Activated T-cell treated with anti-CD3 and anti-CD28 coated beads for 1 hour (primary cell): ENCODE results near the gene FLRT2.

ENCODE experiments used
- DNase-seq: peaks from one replicate; pipeline ENCODE4 v3.0.0-alpha.2; 2020; ENCODE audit warnings: low read depth

Gene FLRT2

DNA sequence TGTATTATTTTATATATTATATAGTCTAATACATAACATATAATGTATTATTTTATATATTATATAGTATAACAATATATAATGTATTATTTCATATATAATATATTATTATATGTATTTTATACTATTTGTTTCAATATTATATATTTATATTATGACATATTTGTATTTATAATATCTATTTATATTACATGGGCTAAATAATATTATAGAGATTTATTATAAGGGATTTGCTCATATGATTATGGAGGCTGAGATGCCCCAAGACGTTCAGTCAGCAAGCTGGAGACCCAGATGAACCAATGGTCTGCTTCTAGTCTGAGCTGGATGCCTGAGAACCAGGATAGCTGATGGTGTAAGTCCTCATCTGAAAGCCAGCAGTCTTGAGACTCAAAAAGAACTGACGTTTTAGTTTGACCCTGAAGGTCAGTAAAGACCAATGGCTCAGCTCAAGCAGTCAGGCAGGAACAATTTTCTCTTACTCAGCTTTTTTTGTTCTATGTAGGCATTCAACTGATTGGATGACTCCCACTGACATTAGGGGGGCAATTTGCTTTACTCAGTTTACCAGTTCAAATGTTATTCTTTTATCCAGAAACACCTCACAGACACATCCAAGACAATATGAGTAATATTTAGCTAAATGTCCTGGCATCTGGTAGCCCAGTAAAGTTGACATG, 130.4 kb downstream of the FLRT2 start:
- no peak for DNase-seq

DNA sequence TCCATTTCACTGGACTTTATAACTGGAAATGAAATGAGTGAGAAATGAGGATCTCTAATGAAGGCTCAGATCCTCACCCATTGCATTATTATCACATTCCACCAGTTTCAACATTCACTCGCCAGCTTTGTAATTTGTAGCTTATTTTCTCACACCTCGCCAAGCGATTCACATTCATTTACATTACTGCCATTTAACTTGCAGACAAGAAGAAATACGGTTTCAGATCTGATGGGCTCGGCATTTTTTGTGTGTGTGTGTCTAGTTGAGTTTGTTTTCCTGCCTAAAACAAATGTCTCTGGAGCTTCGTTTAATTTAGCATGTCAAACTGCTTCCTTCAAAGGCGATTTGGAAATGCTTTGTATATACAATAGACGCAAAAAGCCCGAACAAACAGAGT, 132.2 kb downstream of the FLRT2 start:
- no peak for DNase-seq

DNA sequence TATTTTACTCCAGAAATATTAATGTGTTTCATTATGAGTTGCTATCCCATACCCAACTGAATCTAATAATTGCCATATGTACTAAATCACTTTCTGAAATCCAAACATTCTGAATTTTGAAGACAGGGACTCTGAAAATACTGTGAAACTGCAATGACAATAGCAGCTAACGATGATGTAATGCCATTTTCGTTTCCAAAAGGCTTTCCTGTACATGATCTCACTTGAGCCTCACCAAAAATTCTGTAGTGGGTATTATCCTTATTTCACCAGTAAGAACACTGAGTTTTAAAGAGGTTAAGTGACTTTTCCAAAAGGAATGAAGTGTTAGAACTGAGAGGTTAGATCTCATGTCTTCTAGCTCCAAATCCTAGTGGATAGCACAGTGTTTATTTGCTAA, 133.3 kb downstream of the FLRT2 start:
- no peak for DNase-seq

DNA sequence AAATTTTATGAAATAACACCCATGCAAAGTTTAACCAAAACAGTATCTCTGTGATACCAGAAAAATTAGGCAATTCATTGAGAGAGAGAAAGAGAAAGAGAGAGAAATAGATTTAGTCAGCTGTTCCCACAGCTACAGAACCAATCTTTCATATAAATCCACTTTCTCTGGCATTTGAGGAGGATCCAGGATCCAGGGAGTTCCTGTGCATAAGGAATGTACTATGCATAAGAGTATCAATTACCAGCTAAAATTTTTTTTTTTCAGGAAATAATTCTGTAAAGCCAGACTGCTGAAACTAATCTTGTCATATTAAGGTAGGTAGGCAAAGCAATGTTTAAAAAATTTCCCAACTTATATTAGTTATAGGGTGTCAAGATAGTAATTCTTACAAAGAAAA, 133.7 kb downstream of the FLRT2 start:
- DNase-seq: no peak

DNA sequence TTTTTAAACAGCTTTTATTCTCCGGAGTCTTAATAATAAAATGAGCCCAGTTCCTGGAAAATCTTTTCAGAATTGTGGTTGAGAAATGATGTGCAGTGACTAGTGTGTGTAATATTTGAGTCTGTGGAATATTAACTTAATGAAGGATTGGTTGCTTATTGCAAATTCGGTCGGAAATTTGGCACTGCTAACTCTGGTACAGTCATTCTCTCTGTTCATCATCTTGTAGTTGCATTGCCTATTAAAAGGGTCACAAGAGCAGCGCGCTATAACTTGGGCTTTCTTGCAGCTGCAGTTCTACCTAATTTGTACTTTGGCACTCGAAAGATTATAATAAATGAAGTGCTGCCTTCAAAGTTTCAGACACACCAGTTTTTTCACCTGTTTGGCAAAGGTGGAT, 146.0 kb downstream of the FLRT2 start:
- DNase-seq: no peak

DNA sequence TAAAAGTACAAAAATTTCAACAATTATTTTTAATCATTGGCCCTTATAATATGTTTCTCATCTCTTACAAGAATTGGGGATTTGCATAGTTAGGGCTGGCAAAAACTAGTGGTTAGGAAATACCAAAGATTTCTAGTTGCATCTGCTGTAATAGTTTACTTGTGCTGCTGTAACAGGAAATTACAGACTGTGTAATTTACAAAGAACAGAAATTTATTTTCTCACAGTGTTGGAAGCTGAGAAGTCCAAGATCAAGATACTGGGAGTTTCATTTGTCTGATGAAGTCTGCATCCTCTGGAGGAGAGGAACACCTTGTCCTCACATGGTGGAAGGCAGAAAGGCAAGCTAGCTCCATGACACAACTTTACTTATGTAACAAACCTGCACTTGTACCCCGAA, 157.0 kb downstream of the FLRT2 start:
- DNase-seq: no peak

DNA sequence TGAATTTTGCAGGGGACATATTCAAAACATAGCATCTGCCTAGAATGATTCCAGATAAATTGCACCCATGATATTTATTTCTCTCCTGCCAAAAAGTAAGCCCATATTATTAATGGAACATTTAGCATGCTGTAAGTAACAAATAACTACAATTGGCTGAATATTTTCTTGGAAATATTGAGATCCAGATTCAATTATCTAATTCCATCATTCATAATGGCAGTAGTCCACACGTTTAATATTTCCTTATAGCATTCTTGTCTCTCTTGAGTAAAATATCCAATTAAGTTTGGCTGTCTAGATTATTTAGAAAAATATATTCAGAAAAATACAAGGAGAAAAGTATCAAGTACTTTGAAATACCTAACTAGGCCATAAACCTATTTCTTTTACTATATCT, 157.5 kb downstream of the FLRT2 start:
- DNase-seq: no peak

DNA sequence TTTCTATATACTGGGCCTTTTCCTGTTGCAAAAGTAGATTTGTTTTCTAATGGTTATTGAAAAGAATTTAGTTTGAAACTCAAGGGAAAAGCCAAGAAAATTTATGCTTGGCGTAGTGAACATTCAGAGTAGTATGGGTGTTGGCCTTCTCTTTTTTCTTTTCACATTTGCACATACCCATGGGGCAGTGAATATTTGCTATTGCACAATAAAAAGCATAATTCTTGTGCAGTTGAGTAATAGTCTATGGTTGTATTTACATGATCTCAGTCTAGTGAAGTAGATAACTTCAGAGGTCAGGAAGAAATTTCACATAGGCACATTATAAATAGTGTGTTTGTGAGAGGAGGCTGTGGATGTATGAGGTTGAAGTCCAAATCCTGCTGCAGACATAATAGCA, 158.1 kb downstream of the FLRT2 start:
- DNase-seq: no peak

DNA sequence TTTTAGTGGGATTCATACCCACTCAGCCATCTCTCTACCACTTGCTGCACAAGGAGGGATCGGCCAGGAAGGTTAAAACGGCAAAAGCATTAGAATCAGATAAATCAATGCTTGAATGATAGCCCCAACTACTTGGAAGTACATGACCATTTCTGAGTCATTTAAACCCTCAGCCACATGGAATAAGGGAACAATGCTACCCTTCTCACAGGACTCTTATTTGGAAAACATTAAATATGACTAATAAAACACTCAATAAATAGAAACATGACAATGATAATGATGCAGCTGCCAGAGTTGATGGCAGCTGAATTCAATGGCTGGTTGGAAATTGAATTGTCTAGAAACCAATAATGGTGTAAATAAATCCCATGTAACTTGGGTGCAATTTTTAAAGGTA, 165.4 kb downstream of the FLRT2 start:
- no peak for DNase-seq

DNA sequence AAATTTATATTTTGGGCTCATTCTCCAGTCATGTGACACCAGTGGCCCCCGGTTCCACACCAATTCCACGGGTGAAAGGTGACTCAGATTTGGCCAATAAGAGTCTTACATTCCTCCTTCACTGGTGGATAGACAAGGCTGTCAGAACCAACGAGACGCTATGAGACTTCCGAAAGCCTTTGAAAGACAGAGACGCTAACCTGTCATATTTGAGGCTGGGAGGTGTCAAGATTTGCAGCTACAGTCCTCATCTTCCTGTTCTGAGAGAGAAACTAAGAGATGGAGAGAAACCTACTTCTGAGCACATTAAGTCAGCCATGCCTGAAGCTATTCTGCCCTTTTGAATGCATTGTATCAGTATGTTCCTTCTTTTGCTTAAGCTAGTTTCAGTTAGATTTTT, 171.2 kb downstream of the FLRT2 start:
- no peak for DNase-seq

DNA sequence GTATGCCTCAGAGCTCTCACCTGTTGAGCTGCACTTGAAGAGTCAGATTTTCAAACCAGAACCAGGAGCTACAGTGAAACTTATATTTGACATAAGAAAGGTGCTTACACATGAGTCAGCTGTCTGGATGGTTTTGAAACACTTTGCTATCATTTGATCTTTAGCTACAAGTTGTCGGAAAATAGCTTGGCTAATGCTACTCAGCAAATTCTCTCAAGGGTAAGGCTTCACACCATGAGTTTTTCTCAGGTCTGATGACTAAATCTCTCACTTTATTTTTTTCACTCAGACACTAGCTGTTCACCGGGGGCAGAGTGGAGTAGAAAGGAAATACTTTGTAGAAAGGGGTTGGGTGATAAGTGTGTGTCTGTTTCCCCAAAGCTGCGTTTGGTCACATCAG, 171.8 kb downstream of the FLRT2 start:
- no peak for DNase-seq

DNA sequence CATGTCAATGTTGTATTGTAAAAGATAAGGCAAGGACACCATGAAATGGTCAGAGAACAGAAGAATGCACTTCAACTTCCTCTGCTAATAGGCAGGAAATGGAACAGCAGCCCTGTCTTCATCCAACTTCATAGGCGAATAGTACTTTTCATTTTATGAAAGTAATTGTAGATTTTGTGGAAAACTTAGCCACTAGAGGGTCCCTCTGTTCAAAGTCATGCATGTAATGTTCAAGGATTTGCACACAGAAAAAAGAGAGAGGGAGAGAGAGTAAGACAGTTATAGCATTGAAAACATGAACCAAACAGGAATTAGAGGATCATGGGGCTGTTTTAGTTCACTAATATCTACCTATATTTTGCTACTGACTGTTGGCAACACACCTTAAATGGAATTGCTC, 172.2 kb downstream of the FLRT2 start:
- no peak for DNase-seq

DNA sequence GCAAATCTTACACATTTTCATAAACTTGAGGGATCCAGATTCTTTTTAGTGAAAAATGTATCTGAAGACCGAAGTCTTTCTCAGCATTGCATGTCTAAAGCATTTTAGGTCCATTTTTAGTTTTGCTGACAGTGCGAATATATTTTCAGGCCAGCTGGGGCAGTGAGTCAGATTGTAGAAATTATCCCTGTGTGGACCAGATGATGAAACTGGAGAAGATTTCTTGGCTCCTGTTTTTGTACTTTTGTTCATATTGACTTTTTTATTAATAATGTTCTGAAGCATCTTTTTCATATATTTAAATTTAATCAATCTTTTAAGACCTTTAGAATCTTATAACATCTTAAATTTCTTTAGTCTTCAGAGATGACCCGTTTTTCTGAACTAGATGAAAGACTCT, 173.1 kb downstream of the FLRT2 start:
- no peak for DNase-seq
